ENCODE measurements around the gene YY1AP1.
"Not testable (repeated sequence)": the region's sequence is repeated elsewhere in the genome, so short reads cannot be mapped to it uniquely, and the experiment has no call there.

YY1AP1 gene

GRCh38 chr1:155695608-155696007 is 7.0 kb upstream of the YY1AP1 start:
- Histone ChIP-seq H3K4me3 (ENCODE audit: low read length in 2 of 2) (no peak overlapping the region), H3K9ac (ENCODE audit: low read depth in 1 of 2, low read length in 2 of 2) (no peak overlapping the region), H3K9me3 (ENCODE audit: control insufficient read depth in 2 of 2, low read length in 2 of 2) (no peaks in the 10 kb centered on the region), H3K4me1 (ENCODE audit: control insufficient read depth in 2 of 2, insufficient read depth in 2 of 2, low read length in 2 of 2) (no peaks in the 10 kb centered on the region), H3K27ac (ENCODE audit: low read depth in 2 of 2, low read length in 2 of 2) (no peak overlapping the region), H3K36me3 (ENCODE audit: control insufficient read depth in 2 of 2, insufficient read depth in 2 of 2, low read length in 2 of 2) (peaks cover 7 to 10% of the 10 kb centered on the region in 2 donors), H3K27me3 (ENCODE audit: control insufficient read depth in 2 of 2, insufficient read depth in 2 of 2, low read length in 2 of 2) (no peaks in the 10 kb centered on the region)

GRCh38 chr1:155695072-155695471 is 6.5 kb upstream of the YY1AP1 start:
- Histone ChIP-seq H3K4me1 (ENCODE audit: control insufficient read depth in 2 of 2, insufficient read depth in 2 of 2, low read length in 2 of 2) (peaks cover 3% of the 10 kb centered on the region in 2 donors), H3K9me3 (ENCODE audit: control insufficient read depth in 2 of 2, low read length in 2 of 2) (no peaks in the 10 kb centered on the region), H3K36me3 (ENCODE audit: control insufficient read depth in 2 of 2, insufficient read depth in 2 of 2, low read length in 2 of 2) (peaks cover 7 to 10% of the 10 kb centered on the region in 2 donors), H3K27me3 (ENCODE audit: control insufficient read depth in 2 of 2, insufficient read depth in 2 of 2, low read length in 2 of 2) (no peaks in the 10 kb centered on the region), H3K9ac (ENCODE audit: low read depth in 1 of 2, low read length in 2 of 2) (no peak overlapping the region), H3K27ac (ENCODE audit: low read depth in 2 of 2, low read length in 2 of 2) (no peak overlapping the region), H3K4me3 (ENCODE audit: low read length in 2 of 2) (no peak overlapping the region)

GRCh38 chr1:155694167-155694566 is 5.6 kb upstream of the YY1AP1 start:
- no peak overlapping the region for H3K4me3 ChIP-seq (ENCODE audit: low read length in 2 of 2)
- H3K27ac ChIP-seq (ENCODE audit: low read depth in 2 of 2, low read length in 2 of 2), result no peak overlapping the region
- H3K27me3 ChIP-seq (ENCODE audit: control insufficient read depth in 2 of 2, insufficient read depth in 2 of 2, low read length in 2 of 2), result no peaks in the 10 kb centered on the region
- peaks cover 7 to 10% of the 10 kb centered on the region in 2 donors for H3K36me3 ChIP-seq (ENCODE audit: control insufficient read depth in 2 of 2, insufficient read depth in 2 of 2, low read length in 2 of 2)
- H3K9ac ChIP-seq (ENCODE audit: low read depth in 1 of 2, low read length in 2 of 2), result no peak overlapping the region
- H3K9me3 ChIP-seq (ENCODE audit: control insufficient read depth in 2 of 2, low read length in 2 of 2), result no peaks in the 10 kb centered on the region
- peaks cover 4 to 7% of the 10 kb centered on the region in 2 donors for H3K4me1 ChIP-seq (ENCODE audit: control insufficient read depth in 2 of 2, insufficient read depth in 2 of 2, low read length in 2 of 2)

- Histone ChIP-seq H3K27me3 (ENCODE audit: control insufficient read depth in 2 of 2, insufficient read depth in 2 of 2, low read length in 2 of 2) (no peaks in the 10 kb centered on the region), H3K9me3 (ENCODE audit: control insufficient read depth in 2 of 2, low read length in 2 of 2) (no peaks in the 10 kb centered on the region), H3K4me1 (ENCODE audit: control insufficient read depth in 2 of 2, insufficient read depth in 2 of 2, low read length in 2 of 2) (peaks cover 4 to 7% of the 10 kb centered on the region in 2 donors), H3K9ac (ENCODE audit: low read depth in 1 of 2, low read length in 2 of 2) (no peak overlapping the region), H3K36me3 (ENCODE audit: control insufficient read depth in 2 of 2, insufficient read depth in 2 of 2, low read length in 2 of 2) (peaks cover 7 to 10% of the 10 kb centered on the region in 2 donors), H3K27ac (ENCODE audit: low read depth in 2 of 2, low read length in 2 of 2) (no peak overlapping the region), H3K4me3 (ENCODE audit: low read length in 2 of 2) (no peak overlapping the region)
Measured at GRCh38 chr1:155691992-155692528, 3.5 kb upstream of the YY1AP1 start.

- Histone ChIP-seq H3K27ac (ENCODE audit: low read depth in 2 of 2, low read length in 2 of 2) (peak within 1 kb of the TSS; percentile 97 to 98), H3K9ac (ENCODE audit: low read depth in 1 of 2, low read length in 2 of 2) (peak within 1 kb of the TSS; percentile 95 to 98), H3K36me3 (ENCODE audit: control insufficient read depth in 2 of 2, insufficient read depth in 2 of 2, low read length in 2 of 2) (peaks cover 7 to 10% of the 10 kb centered on the region in 2 donors), H3K4me1 (ENCODE audit: control insufficient read depth in 2 of 2, insufficient read depth in 2 of 2, low read length in 2 of 2) (peaks cover 9 to 10% of the 10 kb centered on the region in 2 donors), H3K4me3 (ENCODE audit: low read length in 2 of 2) (peak within 1 kb of the TSS; percentile 94 to 100)
- H3K27me3 ChIP-seq (ENCODE audit: control insufficient read depth in 2 of 2, insufficient read depth in 2 of 2, low read length in 2 of 2); H3K9me3 ChIP-seq (ENCODE audit: control insufficient read depth in 2 of 2, low read length in 2 of 2): not testable (repeated sequence)
Measured at GRCh38 chr1:155689081-155689607, 570 bp upstream of the YY1AP1 start, which contains the start of gene DAP3. Gene DAP3, plus strand, starts transcription at chr1:155689091. Its CDS starts 20,689 bp downstream, at chr1:155709780.

- Histone ChIP-seq H3K36me3 (ENCODE audit: control insufficient read depth in 2 of 2, insufficient read depth in 2 of 2, low read length in 2 of 2) (peaks cover 7 to 10% of the 10 kb centered on the region in 2 donors), H3K27ac (ENCODE audit: low read depth in 2 of 2, low read length in 2 of 2) (peak overlapping the region; percentile 97 to 98), H3K4me1 (ENCODE audit: control insufficient read depth in 2 of 2, insufficient read depth in 2 of 2, low read length in 2 of 2) (peaks cover 9 to 10% of the 10 kb centered on the region in 2 donors), H3K4me3 (ENCODE audit: low read length in 2 of 2) (peak overlapping the region; percentile 94 to 100), H3K9ac (ENCODE audit: low read depth in 1 of 2, low read length in 2 of 2) (peak overlapping the region; percentile 95 to 98)
- H3K9me3 ChIP-seq (ENCODE audit: control insufficient read depth in 2 of 2, low read length in 2 of 2); H3K27me3 ChIP-seq (ENCODE audit: control insufficient read depth in 2 of 2, insufficient read depth in 2 of 2, low read length in 2 of 2): not testable (repeated sequence)
Measured at GRCh38 chr1:155687705-155688323, 760 bp downstream of the YY1AP1 start.

- H3K4me3 ChIP-seq (ENCODE audit: low read length in 2 of 2), result no peak overlapping the region
- peaks cover 3 to 5% of the 10 kb centered on the region in 2 donors for H3K4me1 ChIP-seq (ENCODE audit: control insufficient read depth in 2 of 2, insufficient read depth in 2 of 2, low read length in 2 of 2)
- H3K27ac ChIP-seq (ENCODE audit: low read depth in 2 of 2, low read length in 2 of 2), result no peak overlapping the region
- no peaks in the 10 kb centered on the region for H3K9me3 ChIP-seq (ENCODE audit: control insufficient read depth in 2 of 2, low read length in 2 of 2)
- peaks cover 24 to 32% of the 10 kb centered on the region in 2 donors for H3K36me3 ChIP-seq (ENCODE audit: control insufficient read depth in 2 of 2, insufficient read depth in 2 of 2, low read length in 2 of 2)
- no peak overlapping the region for H3K9ac ChIP-seq (ENCODE audit: low read depth in 1 of 2, low read length in 2 of 2)
- H3K27me3 ChIP-seq (ENCODE audit: control insufficient read depth in 2 of 2, insufficient read depth in 2 of 2, low read length in 2 of 2), result no peaks in the 10 kb centered on the region
Measured at GRCh38 chr1:155681776-155682175, 6.8 kb downstream of the YY1AP1 start.

- Histone ChIP-seq H3K4me3 (ENCODE audit: low read length in 2 of 2) (no peak overlapping the region), H3K9me3 (ENCODE audit: control insufficient read depth in 2 of 2, low read length in 2 of 2) (no peaks in the 10 kb centered on the region), H3K27me3 (ENCODE audit: control insufficient read depth in 2 of 2, insufficient read depth in 2 of 2, low read length in 2 of 2) (no peaks in the 10 kb centered on the region), H3K4me1 (ENCODE audit: control insufficient read depth in 2 of 2, insufficient read depth in 2 of 2, low read length in 2 of 2) (no peaks in the 10 kb centered on the region), H3K9ac (ENCODE audit: low read depth in 1 of 2, low read length in 2 of 2) (no peak overlapping the region), H3K27ac (ENCODE audit: low read depth in 2 of 2, low read length in 2 of 2) (no peak overlapping the region), H3K36me3 (ENCODE audit: control insufficient read depth in 2 of 2, insufficient read depth in 2 of 2, low read length in 2 of 2) (peaks cover 35 to 43% of the 10 kb centered on the region in 2 donors)
Measured at GRCh38 chr1:155680531-155680930, 8.0 kb downstream of the YY1AP1 start.

GRCh38 chr1:155678992-155679391 is 9.6 kb downstream of the YY1AP1 start:
- not testable (repeated sequence) for H3K9me3 ChIP-seq (ENCODE audit: control insufficient read depth in 2 of 2, low read length in 2 of 2); H3K4me3 ChIP-seq (ENCODE audit: low read length in 2 of 2); H3K9ac ChIP-seq (ENCODE audit: low read depth in 1 of 2, low read length in 2 of 2); H3K27ac ChIP-seq (ENCODE audit: low read depth in 2 of 2, low read length in 2 of 2); H3K4me1 ChIP-seq (ENCODE audit: control insufficient read depth in 2 of 2, insufficient read depth in 2 of 2, low read length in 2 of 2); H3K27me3 ChIP-seq (ENCODE audit: control insufficient read depth in 2 of 2, insufficient read depth in 2 of 2, low read length in 2 of 2)
- peaks cover 44 to 54% of the 10 kb centered on the region in 2 donors for H3K36me3 ChIP-seq (ENCODE audit: control insufficient read depth in 2 of 2, insufficient read depth in 2 of 2, low read length in 2 of 2)

- no peak overlapping the region for H3K9ac ChIP-seq (ENCODE audit: low read depth in 1 of 2, low read length in 2 of 2)
- H3K36me3 ChIP-seq (ENCODE audit: control insufficient read depth in 2 of 2, insufficient read depth in 2 of 2, low read length in 2 of 2), result peaks cover 49 to 59% of the 10 kb centered on the region in 2 donors
- no peak overlapping the region for H3K27ac ChIP-seq (ENCODE audit: low read depth in 2 of 2, low read length in 2 of 2)
- H3K4me1 ChIP-seq (ENCODE audit: control insufficient read depth in 2 of 2, insufficient read depth in 2 of 2, low read length in 2 of 2), result no peaks in the 10 kb centered on the region
- no peaks in the 10 kb centered on the region for H3K9me3 ChIP-seq (ENCODE audit: control insufficient read depth in 2 of 2, low read length in 2 of 2)
- no peak overlapping the region for H3K4me3 ChIP-seq (ENCODE audit: low read length in 2 of 2)
- no peaks in the 10 kb centered on the region for H3K27me3 ChIP-seq (ENCODE audit: control insufficient read depth in 2 of 2, insufficient read depth in 2 of 2, low read length in 2 of 2)
Measured at GRCh38 chr1:155678027-155678426, 10.5 kb downstream of the YY1AP1 start.

Data from mucosa of rectum (tissue), 2 donors.